Pulmonary artery endothelial cell (primary cell): ENCODE results near the gene IRX2. TPM values are rescaled to one million over a fixed set of nuclear protein-coding genes. Genes with fewer than 3 reads are reported as not detected.

ENCODE experiments used
- DNase-seq: peaks from one replicate; pipeline ENCODE4 v3.0.0-alpha.2; 2011; ENCODE audit warnings: low read depth, low spot score
- total RNA-seq: library from RNA; depleted of rRNA; stranded (reverse); fragments of >200 nt; gene quantifications from 2 replicates; pipeline ENCODE4 v1.2.3, GENCODE V29; 2014

The IRX2 gene
- total RNA-seq, 1 donor from 2014 or later = not detected

GRCh38 chr5:2756211-2757152 is 5.0 kb upstream of the IRX2 start:
- DNase-seq = no peak

- no peak for DNase-seq
Measured at GRCh38 chr5:2755681-2756171, 4.2 kb upstream of the IRX2 start.

- DNase-seq = no peak
Measured at GRCh38 chr5:2755076-2755680, 3.7 kb upstream of the IRX2 start.

- DNase-seq = no peak
Measured at GRCh38 chr5:2754581-2755075, 3.2 kb upstream of the IRX2 start.

- no peak for DNase-seq
Measured at GRCh38 chr5:2753452-2754420, 2.3 kb upstream of the IRX2 start.

- DNase-seq = no peak
Measured at GRCh38 chr5:2752821-2753439, 1.5 kb upstream of the IRX2 start.

- no peak for DNase-seq
Measured at GRCh38 chr5:2752059-2752820, 763 bp upstream of the IRX2 start.

GRCh38 chr5:2750758-2751464 is 566 bp downstream of the IRX2 start:
- no peak for DNase-seq

GRCh38 chr5:2750026-2750757 is 1.3 kb downstream of the IRX2 start:
- no peak for DNase-seq

- no peak for DNase-seq
Measured at GRCh38 chr5:2749514-2750025, 1.9 kb downstream of the IRX2 start.

- no peak for DNase-seq
Measured at GRCh38 chr5:2748861-2749513, 2.5 kb downstream of the IRX2 start.

GRCh38 chr5:2748179-2748860 is 3.2 kb downstream of the IRX2 start:
- DNase-seq = no peak

- no peak for DNase-seq
Measured at GRCh38 chr5:2747363-2748162, 3.9 kb downstream of the IRX2 start.

GRCh38 chr5:2746561-2747032 is 4.9 kb downstream of the IRX2 start:
- no peak for DNase-seq

- DNase-seq = no peak
Measured at GRCh38 chr5:2744485-2744884, 7.0 kb downstream of the IRX2 start.

GRCh38 chr5:2742921-2743679 is 8.4 kb downstream of the IRX2 start:
- no peak for DNase-seq
